ENCODE measurements around the gene SLC12A1.

Gene SLC12A1

DNA sequence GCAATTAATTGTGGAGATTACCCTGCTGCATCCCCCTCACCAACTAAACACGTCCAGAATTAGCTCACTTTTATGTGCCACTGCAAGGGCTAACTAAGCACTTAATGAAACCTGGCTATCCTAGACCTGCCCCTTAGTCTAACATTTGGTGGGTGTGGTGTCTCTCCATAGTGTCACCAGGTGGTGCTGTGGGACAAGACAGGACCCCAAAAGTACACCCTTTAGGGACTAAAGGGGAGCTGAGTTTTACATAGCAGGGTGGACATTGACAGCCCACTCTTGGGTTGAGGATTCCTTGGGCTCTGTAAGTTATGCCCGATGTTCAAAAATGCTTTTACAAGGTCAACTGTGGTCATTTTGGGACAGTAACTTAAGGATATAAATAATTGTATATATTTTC, 130.8 kb downstream of the SLC12A1 start:
- H3K27ac ChIP-seq (ENCODE audit: low read length) = no peak overlapping the region
- no peak for TF ChIP-seq EZH2phosphoT487 (IDR thresholded peaks at IDR 0.05; ENCODE audit: low read length)
- TF ChIP-seq, protein P1, sequence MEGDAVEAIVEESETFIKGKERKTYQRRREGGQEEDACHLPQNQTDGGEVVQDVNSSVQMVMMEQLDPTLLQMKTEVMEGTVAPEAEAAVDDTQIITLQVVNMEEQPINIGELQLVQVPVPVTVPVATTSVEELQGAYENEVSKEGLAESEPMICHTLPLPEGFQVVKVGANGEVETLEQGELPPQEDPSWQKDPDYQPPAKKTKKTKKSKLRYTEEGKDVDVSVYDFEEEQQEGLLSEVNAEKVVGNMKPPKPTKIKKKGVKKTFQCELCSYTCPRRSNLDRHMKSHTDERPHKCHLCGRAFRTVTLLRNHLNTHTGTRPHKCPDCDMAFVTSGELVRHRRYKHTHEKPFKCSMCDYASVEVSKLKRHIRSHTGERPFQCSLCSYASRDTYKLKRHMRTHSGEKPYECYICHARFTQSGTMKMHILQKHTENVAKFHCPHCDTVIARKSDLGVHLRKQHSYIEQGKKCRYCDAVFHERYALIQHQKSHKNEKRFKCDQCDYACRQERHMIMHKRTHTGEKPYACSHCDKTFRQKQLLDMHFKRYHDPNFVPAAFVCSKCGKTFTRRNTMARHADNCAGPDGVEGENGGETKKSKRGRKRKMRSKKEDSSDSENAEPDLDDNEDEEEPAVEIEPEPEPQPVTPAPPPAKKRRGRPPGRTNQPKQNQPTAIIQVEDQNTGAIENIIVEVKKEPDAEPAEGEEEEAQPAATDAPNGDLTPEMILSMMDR (IDR thresholded peaks at IDR 0.05; ENCODE audit: low read length) = peak; percentile 40
- no peaks in the 10 kb centered on the region for H4K20me1 ChIP-seq (ENCODE audit: insufficient read depth, low read length)
- peak; percentile 27 for DNase-seq
- no peaks in the 10 kb centered on the region for H3K27me3 ChIP-seq (replicated peaks; ENCODE audit: insufficient read depth, low read length)
- no peak overlapping the region for H3K4me2 ChIP-seq (ENCODE audit: low read depth, low read length)
- H2AFZ ChIP-seq (ENCODE audit: low read length) = no peak overlapping the region
- no peaks in the 10 kb centered on the region for H3K9me3 ChIP-seq (replicated peaks; ENCODE audit: insufficient read depth, low read length)
- no peak overlapping the region for H3K4me3 ChIP-seq (ENCODE audit: low read length)
- H3K9me2 ChIP-seq (replicated peaks; ENCODE audit: insufficient read depth, low read length) = no peaks in the 10 kb centered on the region
- peaks cover 44% of the 10 kb centered on the region for H3K79me2 ChIP-seq (ENCODE audit: low read length)
- H3F3A ChIP-seq (ENCODE audit: insufficient read depth, low read length) = peaks cover 6% of the 10 kb centered on the region
- H3K9ac ChIP-seq (ENCODE audit: low read length) = no peak overlapping the region
- H3K4me1 ChIP-seq (ENCODE audit: low read length) = peaks cover 11% of the 10 kb centered on the region
- peaks cover 14% of the 10 kb centered on the region; the same call in 1 of the 2 replicates for H3K36me3 ChIP-seq (replicated peaks; ENCODE audit: insufficient read depth, low read length)

- Histone ChIP-seq H3K27ac (ENCODE audit: low read length) (no peak overlapping the region), H2AFZ (ENCODE audit: low read length) (no peak overlapping the region), H3K9ac (ENCODE audit: low read length) (no peak overlapping the region), H3F3A (ENCODE audit: insufficient read depth, low read length) (peaks cover under 1% of the 10 kb centered on the region), H3K79me2 (ENCODE audit: low read length) (peaks cover 38% of the 10 kb centered on the region), H3K9me3 (replicated peaks; ENCODE audit: insufficient read depth, low read length) (no peaks in the 10 kb centered on the region), H3K36me3 (replicated peaks; ENCODE audit: insufficient read depth, low read length) (peaks cover 17% of the 10 kb centered on the region; the same call in 1 of the 2 replicates), H3K4me2 (ENCODE audit: low read depth, low read length) (no peak overlapping the region), H4K20me1 (ENCODE audit: insufficient read depth, low read length) (no peaks in the 10 kb centered on the region), H3K9me2 (replicated peaks; ENCODE audit: insufficient read depth, low read length) (no peaks in the 10 kb centered on the region), H3K27me3 (replicated peaks; ENCODE audit: insufficient read depth, low read length) (no peaks in the 10 kb centered on the region), H3K4me1 (ENCODE audit: low read length) (peaks cover 11% of the 10 kb centered on the region), H3K4me3 (ENCODE audit: low read length) (no peak overlapping the region)
- no peak for TF ChIP-seq EZH2 (optimal IDR thresholded peaks at IDR 0.05; ENCODE audit: low read depth, low read length)
- TF ChIP-seq, protein P1 (IDR thresholded peaks at IDR 0.05; ENCODE audit: low read length) = no peak
- no peak for TF ChIP-seq EZH2phosphoT487 (IDR thresholded peaks at IDR 0.05; ENCODE audit: low read length)
- DNase-seq = no peak
These were observed 131.5 kb downstream of the SLC12A1 start for GRCh38 chr15:48337607-48338006.

DNA sequence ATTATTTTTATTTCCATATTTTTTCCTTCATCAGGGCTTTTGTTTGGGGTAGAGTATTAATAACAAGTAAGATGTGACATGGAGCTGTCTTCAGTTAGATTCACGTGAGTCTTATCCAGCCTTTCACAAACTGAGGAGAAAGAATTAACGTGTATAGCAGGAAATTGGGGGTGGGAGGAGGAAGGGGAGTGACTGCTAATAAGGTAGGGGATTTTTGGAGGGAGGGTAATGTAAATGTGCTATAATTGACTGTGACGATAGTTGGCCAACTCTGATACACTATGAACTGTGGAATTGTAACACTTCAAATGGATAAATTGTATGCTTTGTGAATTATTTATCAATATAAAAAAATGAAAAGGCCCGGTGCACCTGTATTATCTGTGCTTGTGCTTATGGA, 134.0 kb downstream of the SLC12A1 start:
- Histone ChIP-seq H3K9me2 (replicated peaks; ENCODE audit: insufficient read depth, low read length) (no peaks in the 10 kb centered on the region), H3F3A (ENCODE audit: insufficient read depth, low read length) (no peaks in the 10 kb centered on the region), H3K9me3 (replicated peaks; ENCODE audit: insufficient read depth, low read length) (no peaks in the 10 kb centered on the region), H2AFZ (ENCODE audit: low read length) (no peak overlapping the region), H3K36me3 (replicated peaks; ENCODE audit: insufficient read depth, low read length) (peaks cover 17% of the 10 kb centered on the region; the same call in 1 of the 2 replicates), H3K27me3 (replicated peaks; ENCODE audit: insufficient read depth, low read length) (no peaks in the 10 kb centered on the region), H3K4me1 (ENCODE audit: low read length) (no peaks in the 10 kb centered on the region), H3K9ac (ENCODE audit: low read length) (no peak overlapping the region), H3K79me2 (ENCODE audit: low read length) (peaks cover 13% of the 10 kb centered on the region), H3K4me3 (ENCODE audit: low read length) (no peak overlapping the region), H3K4me2 (ENCODE audit: low read depth, low read length) (no peak overlapping the region), H3K27ac (ENCODE audit: low read length) (no peak overlapping the region), H4K20me1 (ENCODE audit: insufficient read depth, low read length) (no peaks in the 10 kb centered on the region)
- TF ChIP-seq EZH2phosphoT487 (IDR thresholded peaks at IDR 0.05; ENCODE audit: low read length) (no peak), EZH2 (optimal IDR thresholded peaks at IDR 0.05; ENCODE audit: low read depth, low read length) (no peak)
- TF ChIP-seq, protein P1 (IDR thresholded peaks at IDR 0.05; ENCODE audit: low read length) = no peak
- DNase-seq = no peak

All from MM.1S (cell line).